Measurements from ENCODE around the gene CTTN.

The CTTN gene

DNA sequence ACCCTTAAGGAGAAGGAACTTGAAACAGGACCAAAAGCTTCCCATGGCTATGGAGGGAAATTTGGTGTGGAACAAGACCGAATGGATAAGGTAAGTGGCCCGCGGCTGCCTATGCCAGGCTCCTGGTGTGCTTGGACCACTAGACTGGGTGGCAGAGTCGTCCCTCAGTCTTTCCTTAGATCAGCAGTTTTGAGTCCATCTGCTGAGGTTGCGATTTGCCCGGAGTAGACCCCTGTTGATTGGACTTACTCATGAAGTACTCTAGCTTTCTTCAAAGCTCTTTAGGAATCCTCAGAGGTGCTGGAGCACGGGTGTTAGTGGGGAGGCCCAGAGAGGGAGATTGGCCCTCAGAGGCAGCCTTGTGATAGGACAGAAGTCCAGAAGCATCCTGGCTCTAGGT lies 11.5 kb downstream of the CTTN start:
- TF ChIP-seq, protein P1, sequence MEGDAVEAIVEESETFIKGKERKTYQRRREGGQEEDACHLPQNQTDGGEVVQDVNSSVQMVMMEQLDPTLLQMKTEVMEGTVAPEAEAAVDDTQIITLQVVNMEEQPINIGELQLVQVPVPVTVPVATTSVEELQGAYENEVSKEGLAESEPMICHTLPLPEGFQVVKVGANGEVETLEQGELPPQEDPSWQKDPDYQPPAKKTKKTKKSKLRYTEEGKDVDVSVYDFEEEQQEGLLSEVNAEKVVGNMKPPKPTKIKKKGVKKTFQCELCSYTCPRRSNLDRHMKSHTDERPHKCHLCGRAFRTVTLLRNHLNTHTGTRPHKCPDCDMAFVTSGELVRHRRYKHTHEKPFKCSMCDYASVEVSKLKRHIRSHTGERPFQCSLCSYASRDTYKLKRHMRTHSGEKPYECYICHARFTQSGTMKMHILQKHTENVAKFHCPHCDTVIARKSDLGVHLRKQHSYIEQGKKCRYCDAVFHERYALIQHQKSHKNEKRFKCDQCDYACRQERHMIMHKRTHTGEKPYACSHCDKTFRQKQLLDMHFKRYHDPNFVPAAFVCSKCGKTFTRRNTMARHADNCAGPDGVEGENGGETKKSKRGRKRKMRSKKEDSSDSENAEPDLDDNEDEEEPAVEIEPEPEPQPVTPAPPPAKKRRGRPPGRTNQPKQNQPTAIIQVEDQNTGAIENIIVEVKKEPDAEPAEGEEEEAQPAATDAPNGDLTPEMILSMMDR (IDR thresholded peaks at IDR 0.05; ENCODE audit: low read length): no peak
- no peak for TF ChIP-seq EZH2 (IDR thresholded peaks at IDR 0.05; ENCODE audit: borderline replicate concordance, low read length)
- no peak overlapping the region for H3K27ac ChIP-seq (ENCODE audit: low read depth, low read length, poor library complexity, severe bottlenecking)
- no peaks in the 10 kb centered on the region for H3K36me3 ChIP-seq (ENCODE audit: insufficient read depth, low read length)
- no peaks in the 10 kb centered on the region for H3K9me2 ChIP-seq (ENCODE audit: low read depth, low read length)
- H3K4me1 ChIP-seq (ENCODE audit: insufficient read depth, low read length, severe bottlenecking): no peaks in the 10 kb centered on the region
- no peaks in the 10 kb centered on the region for H3K9me3 ChIP-seq (ENCODE audit: low read length)
- no peak overlapping the region for H2AFZ ChIP-seq (ENCODE audit: low read length)
- no peak overlapping the region for H3K9ac ChIP-seq (ENCODE audit: low read length)
- no peaks in the 10 kb centered on the region for H3K79me2 ChIP-seq (ENCODE audit: insufficient read depth, low read length)
- no peaks in the 10 kb centered on the region for H3F3A ChIP-seq (ENCODE audit: insufficient read depth, low read length)
- H4K20me1 ChIP-seq (ENCODE audit: insufficient read depth, low read length): no peaks in the 10 kb centered on the region
- H3K4me3 ChIP-seq (ENCODE audit: low read depth, low read length, poor library complexity, severe bottlenecking): no peak overlapping the region
- H3K27me3 ChIP-seq (ENCODE audit: insufficient read depth, low read length): peaks cover 6% of the 10 kb centered on the region; the same call in 1 of the 2 replicates
- H3K4me2 ChIP-seq (ENCODE audit: low read length): no peak overlapping the region

DNA sequence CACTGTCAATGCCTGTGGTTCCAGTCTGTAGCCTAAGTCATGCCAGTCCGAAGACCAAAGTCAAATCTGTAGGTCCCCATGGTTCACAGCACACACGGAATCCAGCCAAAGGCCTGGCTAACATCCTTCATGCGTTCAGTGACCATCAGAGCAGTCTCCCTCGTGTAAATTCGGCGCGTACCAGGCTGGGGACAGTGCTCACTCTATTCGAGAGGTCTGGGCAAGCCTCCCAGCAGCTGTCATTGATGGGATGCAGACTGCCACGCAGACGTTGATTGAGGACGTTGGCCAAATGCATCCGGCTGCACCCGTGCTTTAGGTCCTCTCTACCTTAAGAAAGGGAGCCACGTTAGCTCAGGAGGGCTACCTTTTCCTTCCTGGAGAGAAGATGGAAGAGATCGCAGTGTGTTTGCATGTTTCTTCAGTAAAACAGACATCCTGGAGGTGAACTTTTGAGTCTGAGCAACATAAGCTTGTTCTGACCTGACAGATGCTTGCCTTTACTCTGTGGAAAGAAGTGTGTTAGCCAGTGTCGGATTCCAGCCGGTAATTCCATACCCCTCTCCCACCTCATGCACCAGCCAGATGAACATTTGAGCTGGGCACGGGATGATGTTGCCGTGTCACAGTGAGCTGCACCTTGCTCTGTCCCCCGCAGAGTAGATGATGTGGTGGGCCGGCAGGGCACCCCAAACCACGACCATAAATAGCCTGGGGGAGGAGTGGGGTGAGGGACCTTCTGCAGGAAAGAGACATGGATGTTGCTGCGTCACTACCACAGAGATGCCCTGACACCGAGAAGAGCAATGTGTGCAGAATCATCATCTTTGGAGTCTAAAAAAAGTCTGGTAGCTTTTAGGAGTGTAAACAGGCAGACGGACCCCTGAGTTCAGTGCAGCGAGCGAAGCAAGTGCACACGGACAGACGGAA lies 12.2 kb downstream of the CTTN start:
- peaks cover 6% of the 10 kb centered on the region; the same call in 1 of the 2 replicates for H3K27me3 ChIP-seq (ENCODE audit: insufficient read depth, low read length)
- H3K79me2 ChIP-seq (ENCODE audit: insufficient read depth, low read length): no peaks in the 10 kb centered on the region
- no peaks in the 10 kb centered on the region for H3K9me2 ChIP-seq (ENCODE audit: low read depth, low read length)
- no peaks in the 10 kb centered on the region for H3K36me3 ChIP-seq (ENCODE audit: insufficient read depth, low read length)
- H3K4me1 ChIP-seq (ENCODE audit: insufficient read depth, low read length, severe bottlenecking): no peaks in the 10 kb centered on the region
- H3K9ac ChIP-seq (ENCODE audit: low read length): no peak overlapping the region
- H3F3A ChIP-seq (ENCODE audit: insufficient read depth, low read length): no peaks in the 10 kb centered on the region
- no peak overlapping the region for H3K4me2 ChIP-seq (ENCODE audit: low read length)
- no peak overlapping the region for H3K27ac ChIP-seq (ENCODE audit: low read depth, low read length, poor library complexity, severe bottlenecking)
- H3K9me3 ChIP-seq (ENCODE audit: low read length): no peaks in the 10 kb centered on the region
- no peaks in the 10 kb centered on the region for H4K20me1 ChIP-seq (ENCODE audit: insufficient read depth, low read length)
- no peak overlapping the region for H2AFZ ChIP-seq (ENCODE audit: low read length)
- TF ChIP-seq, protein P1 (IDR thresholded peaks at IDR 0.05; ENCODE audit: low read length): no peak
- no peak for TF ChIP-seq EZH2 (IDR thresholded peaks at IDR 0.05; ENCODE audit: borderline replicate concordance, low read length)
- no peak overlapping the region for H3K4me3 ChIP-seq (ENCODE audit: low read depth, low read length, poor library complexity, severe bottlenecking)

DNA sequence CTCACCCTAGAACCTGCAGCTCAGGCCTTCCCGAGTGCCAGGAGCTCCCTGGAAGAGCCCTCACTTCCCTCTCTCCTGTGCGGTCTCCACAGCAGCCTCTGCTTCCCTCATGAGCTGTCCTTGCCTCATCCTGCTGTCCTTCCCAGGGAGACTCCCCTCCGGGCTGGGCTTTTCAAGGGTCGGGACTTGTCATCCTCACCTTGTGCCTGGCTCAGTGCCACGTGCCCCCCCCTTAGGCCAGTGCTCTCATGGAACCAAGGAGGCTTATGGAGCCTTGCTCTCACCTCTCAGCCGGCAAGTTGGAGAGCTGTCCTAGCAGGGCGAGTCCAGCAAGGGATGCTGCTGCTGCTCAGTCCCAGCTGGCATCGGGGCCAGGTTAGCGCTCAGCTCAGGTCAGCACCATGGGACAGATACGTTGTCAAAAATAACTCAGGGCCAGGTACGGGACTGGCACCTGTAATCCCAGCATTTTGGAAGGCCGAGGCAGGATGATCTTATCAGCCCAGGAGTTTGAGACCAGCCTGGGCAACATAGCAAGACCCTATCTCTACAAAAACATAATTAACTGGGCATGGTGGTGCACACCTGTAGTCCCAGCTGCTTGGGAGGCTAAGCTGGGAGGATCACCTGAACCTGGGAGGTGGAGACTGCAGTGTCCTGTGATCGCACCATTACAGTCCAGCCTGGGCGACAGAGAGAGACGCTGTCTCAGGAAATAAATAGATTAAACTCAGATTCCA lies 13.6 kb downstream of the CTTN start:
- H4K20me1 ChIP-seq (ENCODE audit: insufficient read depth, low read length): no peaks in the 10 kb centered on the region

More for the DNA sequence above, 13.6 kb downstream of the CTTN start:
- peaks cover 6% of the 10 kb centered on the region; the same call in 1 of the 2 replicates for H3K27me3 ChIP-seq (ENCODE audit: insufficient read depth, low read length)
- H3K4me1 ChIP-seq (ENCODE audit: insufficient read depth, low read length, severe bottlenecking): no peaks in the 10 kb centered on the region
- no peaks in the 10 kb centered on the region for H3K36me3 ChIP-seq (ENCODE audit: insufficient read depth, low read length)
- TF ChIP-seq, protein P1 (IDR thresholded peaks at IDR 0.05; ENCODE audit: low read length): no peak
- TF ChIP-seq EZH2 (IDR thresholded peaks at IDR 0.05; ENCODE audit: borderline replicate concordance, low read length): no peak
- H3K4me3 ChIP-seq (ENCODE audit: low read depth, low read length, poor library complexity, severe bottlenecking): no peak overlapping the region
- H3K27ac ChIP-seq (ENCODE audit: low read depth, low read length, poor library complexity, severe bottlenecking): no peak overlapping the region
- no peaks in the 10 kb centered on the region for H3K79me2 ChIP-seq (ENCODE audit: insufficient read depth, low read length)
- no peaks in the 10 kb centered on the region for H3F3A ChIP-seq (ENCODE audit: insufficient read depth, low read length)
- H3K4me2 ChIP-seq (ENCODE audit: low read length): no peak overlapping the region
- no peak overlapping the region for H3K9ac ChIP-seq (ENCODE audit: low read length)
- H3K9me3 ChIP-seq (ENCODE audit: low read length): no peaks in the 10 kb centered on the region
- H2AFZ ChIP-seq (ENCODE audit: low read length): no peak overlapping the region
- no peaks in the 10 kb centered on the region for H3K9me2 ChIP-seq (ENCODE audit: low read depth, low read length)

Measured in OCI-LY1 (cell line).